Peyer's patch (tissue), 4 donors: ENCODE results near the gene ANKHD1. TPM values are rescaled to one million over a fixed set of nuclear protein-coding genes. Genes with fewer than 3 reads are reported as not detected.

Source experiments
- DNase-seq, 3 donors: peaks; one replicate each; pipeline ENCODE4 v3.0.0-alpha.2; 2017 to 2019
- H3K27ac ChIP-seq, 4 donors: fragments of 200-600 bp; sonication (generic); one replicate each; pipeline ENCODE4 v1.5.1; 2016 to 2019
- H3K27me3 ChIP-seq, 2 donors: fragments of 200-600 bp; sonication (generic); one replicate each; pipeline ENCODE4 v1.5.1; 2019
- H3K36me3 ChIP-seq, 3 donors: fragments of 200-600 bp; sonication (generic); one replicate each; pipeline ENCODE4 v1.5.1; 2016 to 2019
- H3K4me1 ChIP-seq, 4 donors: fragments of 200-600 bp; sonication (generic); one replicate each; pipeline ENCODE4 v1.5.1; 2016 to 2019
- H3K4me3 ChIP-seq, 4 donors: fragments of 200-600 bp; sonication (generic); 1 replicate in 3 of 4; 2 replicates in 1 of 4; pipeline ENCODE4 v1.5.1; 2016 to 2019; ENCODE audit warnings: mild to moderate bottlenecking in 1 of 4
- H3K9me3 ChIP-seq, 4 donors: fragments of 200-600 bp; sonication (generic); one replicate each; pipeline ENCODE4 v1.5.1; 2016 to 2019; ENCODE audit warnings: mild to moderate bottlenecking in 1 of 4
- POLR2A ChIP-seq, 2 donors: fragments of 450-650 bp; IDR thresholded peaks; one replicate each; pipeline ENCODE4 v1.5.1; 2017; ENCODE audit warnings: antibody characterized with exemption in 2 of 2, mild to moderate bottlenecking in 2 of 2, moderate library complexity in 2 of 2
- total RNA-seq, 4 donors: library from RNA; depleted of rRNA; stranded (reverse); fragments of >200 nt; gene quantifications; one replicate each; pipeline ENCODE4 v1.1.0, GENCODE V29; 2016
- TF ChIP-seq, protein P1 (sequence below), 6 experiments: fragments of 450-650 bp in 4 of 6; fragments of 200-600 bp in 2 of 6; sonication (generic) in 1 of 6; IDR thresholded peaks; one replicate each; pipeline ENCODE4 v1.5.1; 2017 to 2019; ENCODE audit warnings: antibody characterized with exemption in 6 of 6, mild to moderate bottlenecking in 3 of 6, moderate library complexity in 1 of 6

Gene ANKHD1
- total RNA-seq, 4 donors from 2014 or later: 141 to 236 (median 211) TPM

DNA sequence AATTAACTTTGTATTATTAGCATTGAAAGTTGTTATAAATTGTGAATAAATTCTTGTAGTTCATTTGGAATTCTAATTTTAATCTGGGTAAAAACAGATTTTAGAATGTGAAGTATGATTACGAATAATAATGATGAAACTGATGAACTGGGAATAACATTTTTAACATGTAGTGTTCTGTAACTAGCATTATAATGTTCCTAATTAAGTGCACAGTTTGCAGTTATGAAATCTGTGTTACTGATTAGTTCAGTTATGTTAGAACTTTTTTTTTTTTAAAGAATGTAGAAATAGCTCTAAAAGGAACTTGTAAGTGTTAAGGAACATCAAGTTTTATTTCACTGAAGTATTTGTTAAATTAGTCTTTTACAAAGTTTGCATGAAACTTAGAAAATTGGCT, 97.0 kb downstream of the ANKHD1 start:
- Histone ChIP-seq H3K27ac (no peak overlapping the region), H3K4me3 (no peak overlapping the region), H3K27me3 (no peaks in the 10 kb centered on the region), H3K36me3 (peaks cover 0 to 15% (median 0%) of the 10 kb centered on the region in 3 donors), H3K9me3 (no peaks in the 10 kb centered on the region), H3K4me1 (no peaks in the 10 kb centered on the region)
- TF ChIP-seq, protein P1, sequence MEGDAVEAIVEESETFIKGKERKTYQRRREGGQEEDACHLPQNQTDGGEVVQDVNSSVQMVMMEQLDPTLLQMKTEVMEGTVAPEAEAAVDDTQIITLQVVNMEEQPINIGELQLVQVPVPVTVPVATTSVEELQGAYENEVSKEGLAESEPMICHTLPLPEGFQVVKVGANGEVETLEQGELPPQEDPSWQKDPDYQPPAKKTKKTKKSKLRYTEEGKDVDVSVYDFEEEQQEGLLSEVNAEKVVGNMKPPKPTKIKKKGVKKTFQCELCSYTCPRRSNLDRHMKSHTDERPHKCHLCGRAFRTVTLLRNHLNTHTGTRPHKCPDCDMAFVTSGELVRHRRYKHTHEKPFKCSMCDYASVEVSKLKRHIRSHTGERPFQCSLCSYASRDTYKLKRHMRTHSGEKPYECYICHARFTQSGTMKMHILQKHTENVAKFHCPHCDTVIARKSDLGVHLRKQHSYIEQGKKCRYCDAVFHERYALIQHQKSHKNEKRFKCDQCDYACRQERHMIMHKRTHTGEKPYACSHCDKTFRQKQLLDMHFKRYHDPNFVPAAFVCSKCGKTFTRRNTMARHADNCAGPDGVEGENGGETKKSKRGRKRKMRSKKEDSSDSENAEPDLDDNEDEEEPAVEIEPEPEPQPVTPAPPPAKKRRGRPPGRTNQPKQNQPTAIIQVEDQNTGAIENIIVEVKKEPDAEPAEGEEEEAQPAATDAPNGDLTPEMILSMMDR (IDR thresholded peaks at IDR 0.05): no peak
- no peak for TF ChIP-seq POLR2A (IDR thresholded peaks at IDR 0.05)
- no peak for DNase-seq

DNA sequence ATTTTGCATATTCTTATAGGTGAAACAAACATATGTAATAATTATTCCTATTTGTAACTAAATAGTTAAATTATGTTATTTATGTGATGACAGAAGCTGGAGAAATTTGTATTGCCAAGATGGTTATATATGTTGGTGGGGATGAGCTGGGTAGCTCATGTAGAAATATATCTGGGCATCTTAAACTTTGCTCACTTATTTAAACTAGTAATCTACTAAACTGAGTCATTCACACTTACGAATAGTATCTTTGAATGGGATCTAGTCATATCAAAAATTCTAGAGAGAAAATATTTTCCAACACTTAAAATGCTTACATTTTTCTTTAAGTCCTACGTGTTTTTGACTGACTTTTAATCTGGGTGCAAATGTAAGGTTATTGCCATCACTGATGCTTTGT, 101.2 kb downstream of the ANKHD1 start:
- TF ChIP-seq POLR2A (IDR thresholded peaks at IDR 0.05): no peak
- TF ChIP-seq, protein P1 (IDR thresholded peaks at IDR 0.05): no peak
- Histone ChIP-seq H3K4me3 (no peak overlapping the region), H3K36me3 (peaks cover 0 to 39% (median 0%) of the 10 kb centered on the region in 3 donors), H3K27ac (no peak overlapping the region), H3K4me1 (no peaks in the 10 kb centered on the region), H3K9me3 (no peaks in the 10 kb centered on the region), H3K27me3 (no peaks in the 10 kb centered on the region)
- DNase-seq: no peak

DNA sequence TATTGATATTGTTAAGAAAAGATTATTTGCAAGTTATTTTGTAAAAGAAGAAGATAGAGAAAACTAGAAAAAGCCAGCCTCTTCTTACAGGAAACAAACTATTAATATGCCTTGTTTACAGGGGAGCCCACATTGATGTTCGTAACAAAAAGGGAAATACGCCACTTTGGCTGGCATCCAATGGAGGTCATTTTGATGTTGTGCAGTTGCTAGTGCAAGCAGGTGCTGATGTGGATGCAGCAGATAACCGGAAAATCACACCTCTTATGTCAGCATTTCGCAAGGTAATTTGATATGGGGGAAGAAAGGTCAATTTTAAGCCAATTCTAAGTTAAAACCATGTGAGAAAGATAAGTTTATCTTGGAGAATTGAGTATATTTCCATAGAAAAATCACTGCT, 108.3 kb downstream of the ANKHD1 start:
- TF ChIP-seq POLR2A (IDR thresholded peaks at IDR 0.05): no peak
- TF ChIP-seq, protein P1 (IDR thresholded peaks at IDR 0.05): no peak

DNA sequence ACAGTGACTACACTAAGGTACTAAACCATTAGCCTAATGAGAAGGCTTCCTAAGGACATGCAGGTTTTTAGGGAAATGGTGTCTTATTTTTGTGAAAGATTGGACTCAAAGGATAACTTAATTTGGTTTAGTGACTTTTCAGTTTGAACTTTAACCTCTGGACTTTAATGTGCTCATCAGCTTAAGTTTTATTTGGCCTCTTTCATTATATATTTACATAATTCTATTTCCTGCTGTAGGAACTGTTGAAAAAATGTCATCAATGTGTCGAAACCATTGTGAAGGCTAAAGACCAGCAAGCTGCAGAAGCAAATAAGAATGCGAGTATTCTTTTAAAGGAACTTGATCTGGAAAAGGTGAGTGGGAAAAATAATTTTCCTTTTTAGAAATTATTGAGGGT, 111.5 kb downstream of the ANKHD1 start:
- Histone ChIP-seq H3K27me3 (no peaks in the 10 kb centered on the region), H3K9me3 (no peaks in the 10 kb centered on the region), H3K27ac (no peak overlapping the region), H3K4me1 (no peaks in the 10 kb centered on the region), H3K36me3 (peaks cover 0 to 71% (median 0%) of the 10 kb centered on the region in 3 donors), H3K4me3 (no peak overlapping the region)
- DNase-seq: no peak
- TF ChIP-seq, protein P1 (IDR thresholded peaks at IDR 0.05): no peak
- TF ChIP-seq POLR2A (IDR thresholded peaks at IDR 0.05): no peak

More for the DNA sequence above, 108.3 kb downstream of the ANKHD1 start:
- Histone ChIP-seq H3K27ac (no peak overlapping the region), H3K27me3 (no peaks in the 10 kb centered on the region), H3K36me3 (peaks cover 0 to 94% (median 0%) of the 10 kb centered on the region in 3 donors), H3K4me3 (no peak overlapping the region), H3K4me1 (no peaks in the 10 kb centered on the region), H3K9me3 (no peaks in the 10 kb centered on the region)
- DNase-seq: no peak

DNA sequence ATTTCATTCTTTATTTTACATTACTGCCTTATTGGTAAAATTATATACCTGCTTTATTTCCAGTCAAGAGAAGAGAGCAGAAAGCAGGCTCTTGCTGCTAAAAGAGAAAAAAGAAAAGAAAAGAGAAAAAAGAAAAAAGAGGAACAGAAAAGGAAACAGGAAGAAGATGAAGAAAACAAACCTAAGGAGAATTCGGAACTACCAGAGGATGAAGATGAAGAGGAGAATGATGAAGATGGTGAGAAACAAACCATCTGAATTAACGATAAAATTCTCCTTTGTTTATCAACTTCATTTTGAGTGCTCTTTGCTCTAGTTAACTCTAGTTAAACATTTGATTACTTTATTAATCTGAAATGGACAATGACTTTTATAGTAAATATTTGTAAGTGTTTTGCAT, 122.4 kb downstream of the ANKHD1 start:
- no peak for TF ChIP-seq POLR2A (IDR thresholded peaks at IDR 0.05)
- TF ChIP-seq, protein P1 (IDR thresholded peaks at IDR 0.05): no peak
- peaks cover 0 to 56% (median 0%) of the 10 kb centered on the region in 3 donors for H3K36me3 ChIP-seq

DNA sequence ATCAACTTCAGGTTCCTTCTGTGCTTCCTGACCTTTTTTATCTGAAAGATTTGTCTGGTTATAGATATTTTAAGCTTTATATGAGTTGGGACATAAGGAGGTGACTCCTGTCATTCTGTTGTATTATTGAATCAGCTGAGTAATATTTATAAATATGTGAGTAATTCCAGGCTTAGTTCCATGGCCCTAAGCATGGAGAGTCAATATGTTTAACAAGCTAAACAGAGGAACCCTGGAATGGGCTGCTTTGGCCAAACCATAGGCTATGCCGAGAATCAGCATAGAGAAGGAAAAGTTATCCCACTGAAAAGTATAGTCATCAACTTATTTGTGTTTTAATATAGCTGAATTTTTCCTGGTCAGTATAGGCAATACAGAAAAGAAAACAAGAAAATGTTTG, 138.6 kb downstream of the ANKHD1 start:
- Histone ChIP-seq H3K4me1 (no peaks in the 10 kb centered on the region), H3K9me3 (no peaks in the 10 kb centered on the region)
- TF ChIP-seq, protein P1 (IDR thresholded peaks at IDR 0.05): no peak
- TF ChIP-seq POLR2A (IDR thresholded peaks at IDR 0.05): no peak

More for the DNA sequence above, 122.4 kb downstream of the ANKHD1 start:
- no peak overlapping the region for H3K27ac ChIP-seq
- DNase-seq: no peak
- no peaks in the 10 kb centered on the region for H3K9me3 ChIP-seq
- H3K4me1 ChIP-seq: no peaks in the 10 kb centered on the region
- H3K27me3 ChIP-seq: no peaks in the 10 kb centered on the region
- H3K4me3 ChIP-seq: no peak overlapping the region

More for the DNA sequence above, 138.6 kb downstream of the ANKHD1 start:
- peaks cover 0 to 65% (median 3%) of the 10 kb centered on the region in 3 donors for H3K36me3 ChIP-seq
- H3K27me3 ChIP-seq: no peaks in the 10 kb centered on the region
- no peak overlapping the region for H3K27ac ChIP-seq
- no peak for DNase-seq
- H3K4me3 ChIP-seq: no peak overlapping the region
